Stimulated activated CD8-positive, alpha-beta memory T cell treated with anti-CD3 and anti-CD28 coated beads, Interleukin-12 subunit alpha, Interleukin-12 subunit beta, amount 100 ng/mL, for 4 hours (primary cell): ENCODE results near the gene MRPS5.

Experiments used
- DNase-seq: peaks from one replicate; pipeline ENCODE4 v3.0.0-alpha.2; 2020; ENCODE audit warnings: low read depth

The MRPS5 gene

GRCh38 chr2:95060446-95061118 lies 61.0 kb downstream of the MRPS5 start:
- no peak for DNase-seq

GRCh38 chr2:95059656-95060370 lies 61.8 kb downstream of the MRPS5 start:
- no peak for DNase-seq

GRCh38 chr2:95058989-95059641 lies 62.5 kb downstream of the MRPS5 start:
- DNase-seq, result no peak

GRCh38 chr2:95058466-95058988 lies 63.1 kb downstream of the MRPS5 start:
- no peak for DNase-seq

GRCh38 chr2:95057535-95058370 lies 63.9 kb downstream of the MRPS5 start:
- DNase-seq, result no peak

GRCh38 chr2:95056461-95057459 lies 64.8 kb downstream of the MRPS5 start:
- no peak for DNase-seq

- no peak for DNase-seq
Observed at GRCh38 chr2:95056044-95056443, 65.6 kb downstream of the MRPS5 start.

- no peak for DNase-seq
Observed at GRCh38 chr2:95055262-95055661, 66.3 kb downstream of the MRPS5 start.

- DNase-seq, result no peak
Observed at GRCh38 chr2:95054016-95054415, 67.6 kb downstream of the MRPS5 start.

- DNase-seq, result no peak
Observed at GRCh38 chr2:95053543-95053942, 68.1 kb downstream of the MRPS5 start.

- DNase-seq, result no peak
Observed at GRCh38 chr2:95052804-95053479, 68.7 kb downstream of the MRPS5 start.

GRCh38 chr2:95052307-95052706 lies 69.3 kb downstream of the MRPS5 start:
- DNase-seq, result no peak

GRCh38 chr2:95051626-95052025 lies 70.0 kb downstream of the MRPS5 start:
- no peak for DNase-seq

GRCh38 chr2:95050385-95051300 lies 71.0 kb downstream of the MRPS5 start:
- no peak for DNase-seq

- no peak for DNase-seq
Observed at GRCh38 chr2:95049961-95050360, 71.6 kb downstream of the MRPS5 start.

- no peak for DNase-seq
Observed at GRCh38 chr2:95049683-95049955, 72.0 kb downstream of the MRPS5 start.

- no peak for DNase-seq
Observed at GRCh38 chr2:95048825-95049682, 72.6 kb downstream of the MRPS5 start.
